Effector memory CD4-positive, alpha-beta T cell (primary cell): Measurements from ENCODE around the gene GNAT2.

Experiments
- DNase-seq, 3 donors: peaks; one replicate each; pipeline ENCODE4 v3.0.0-alpha.2; 2020
- H3K27ac ChIP-seq: 2 replicates; pipeline ENCODE4 v1.7.0; 2013; ENCODE audit warnings: mild to moderate bottlenecking, low read length, moderate library complexity; ENCODE audit not compliant: insufficient read depth, poor library complexity, severe bottlenecking
- H3K27me3 ChIP-seq: replicated peaks from 2 replicates; pipeline ENCODE4 v1.7.0; 2013; ENCODE audit warnings: mild to moderate bottlenecking, low read length; ENCODE audit not compliant: insufficient read depth, control insufficient read depth, poor library complexity, severe bottlenecking
- H3K36me3 ChIP-seq: 2 replicates; pipeline ENCODE4 v1.7.0; 2013; ENCODE audit warnings: mild to moderate bottlenecking, low read length, moderate library complexity; ENCODE audit not compliant: control insufficient read depth, insufficient read depth
- H3K4me1 ChIP-seq: 2 replicates; pipeline ENCODE4 v1.7.0; 2013; ENCODE audit warnings: low read length, mild to moderate bottlenecking; ENCODE audit not compliant: control insufficient read depth, insufficient read depth, poor library complexity, severe bottlenecking
- H3K4me3 ChIP-seq: 2 replicates; pipeline ENCODE4 v1.7.0; 2013; ENCODE audit warnings: low read length, low read depth, mild to moderate bottlenecking; ENCODE audit not compliant: insufficient read depth, poor library complexity, severe bottlenecking
- H3K9me3 ChIP-seq: 2 replicates; pipeline ENCODE4 v1.7.0; 2013; ENCODE audit warnings: mild to moderate bottlenecking, low read length, moderate library complexity; ENCODE audit not compliant: control insufficient read depth

The GNAT2 gene

DNA sequence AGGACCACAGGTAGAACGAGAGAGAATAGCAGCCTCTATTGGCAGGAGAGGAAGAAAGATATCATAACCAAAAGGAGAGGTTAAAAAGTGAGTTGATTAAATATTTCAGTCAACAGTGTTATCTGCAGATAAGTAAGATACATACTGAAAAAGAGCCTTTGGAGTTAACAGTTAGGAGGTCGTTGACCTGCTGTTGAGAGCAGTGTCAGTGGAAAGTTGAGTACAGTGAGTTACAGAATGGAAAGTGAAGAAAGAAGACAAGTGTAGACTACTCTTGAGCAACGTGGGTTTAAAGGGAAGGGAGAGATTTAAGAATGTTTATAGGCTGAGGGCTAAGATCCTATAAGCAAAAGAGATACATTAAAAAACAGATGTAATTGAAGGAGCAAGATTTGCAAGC lies 30.2 kb downstream of the GNAT2 start:
- no peak for DNase-seq
- Histone ChIP-seq H3K36me3 (peaks cover 50% of the 10 kb centered on the region), H3K27ac (no peak overlapping the region), H3K9me3 (no peaks in the 10 kb centered on the region), H3K4me3 (no peak overlapping the region), H3K27me3 (no peaks in the 10 kb centered on the region), H3K4me1 (no peaks in the 10 kb centered on the region)

DNA sequence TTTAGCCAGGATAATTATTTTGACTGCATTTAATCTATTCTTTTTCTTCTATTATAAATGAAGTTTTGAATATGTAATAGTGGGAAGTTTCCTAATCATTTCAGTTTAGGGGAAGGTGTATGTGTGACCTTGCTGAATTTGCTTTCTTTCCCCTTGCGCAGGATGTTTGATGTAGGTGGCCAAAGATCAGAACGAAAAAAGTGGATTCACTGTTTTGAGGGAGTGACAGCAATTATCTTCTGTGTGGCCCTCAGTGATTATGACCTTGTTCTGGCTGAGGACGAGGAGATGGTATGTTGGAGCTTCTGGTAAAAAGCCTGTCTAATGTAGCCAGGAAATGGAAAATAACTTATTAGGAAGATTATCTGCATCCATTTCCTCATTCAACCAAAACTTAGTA lies 33.4 kb downstream of the GNAT2 start:
- H3K4me1 ChIP-seq, result no peaks in the 10 kb centered on the region
- H3K27me3 ChIP-seq, result no peaks in the 10 kb centered on the region
- no peak for DNase-seq
- H3K9me3 ChIP-seq, result no peaks in the 10 kb centered on the region
- H3K27ac ChIP-seq, result no peak overlapping the region
- H3K4me3 ChIP-seq, result no peak overlapping the region
- H3K36me3 ChIP-seq, result peaks cover 57% of the 10 kb centered on the region

DNA sequence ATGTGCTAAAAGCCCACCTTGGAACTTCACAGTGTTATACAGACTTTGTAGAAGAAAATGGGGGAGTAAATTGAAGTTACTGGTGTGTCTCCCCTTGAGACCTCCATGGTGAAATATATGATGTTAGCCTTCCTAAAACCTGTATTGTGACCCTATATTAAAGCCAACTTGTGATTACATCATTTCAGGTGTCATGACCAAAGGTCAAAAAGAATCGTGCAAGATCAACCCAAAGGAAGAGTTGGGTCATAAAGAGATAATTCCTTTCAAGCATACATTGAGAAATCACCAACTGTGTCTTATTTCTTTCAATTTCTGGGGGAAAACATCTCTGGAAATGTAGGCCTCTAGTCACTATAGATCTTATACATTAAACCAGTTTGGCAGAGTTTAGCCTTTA lies 34.6 kb downstream of the GNAT2 start:
- DNase-seq, result no peak
- Histone ChIP-seq H3K4me1 (no peaks in the 10 kb centered on the region), H3K36me3 (peaks cover 63% of the 10 kb centered on the region), H3K9me3 (no peaks in the 10 kb centered on the region), H3K27me3 (no peaks in the 10 kb centered on the region), H3K27ac (no peak overlapping the region), H3K4me3 (no peak overlapping the region)

DNA sequence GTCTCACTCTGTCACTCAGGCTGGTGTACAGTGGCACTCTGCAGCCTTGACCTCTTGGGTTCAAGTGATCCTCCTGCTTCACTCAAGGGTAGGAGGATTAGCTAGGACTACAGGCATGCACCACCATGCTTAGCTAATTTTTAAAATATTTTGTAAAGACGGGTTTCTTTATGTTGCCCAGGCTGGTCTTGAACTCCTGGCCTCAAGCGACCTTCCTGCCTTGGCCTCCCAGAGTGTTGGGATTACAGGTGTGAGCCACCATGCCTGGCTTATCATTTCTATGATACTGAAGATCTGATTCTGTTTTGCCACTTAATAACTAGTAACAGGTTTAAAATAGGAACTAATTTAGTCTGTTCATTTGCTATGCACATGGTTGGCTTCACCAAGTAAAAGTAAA lies 37.4 kb downstream of the GNAT2 start:
- DNase-seq, result no peak
- Histone ChIP-seq H3K4me1 (no peaks in the 10 kb centered on the region), H3K36me3 (peaks cover 72% of the 10 kb centered on the region), H3K27me3 (no peaks in the 10 kb centered on the region), H3K27ac (no peak overlapping the region), H3K4me3 (no peak overlapping the region), H3K9me3 (no peaks in the 10 kb centered on the region)

DNA sequence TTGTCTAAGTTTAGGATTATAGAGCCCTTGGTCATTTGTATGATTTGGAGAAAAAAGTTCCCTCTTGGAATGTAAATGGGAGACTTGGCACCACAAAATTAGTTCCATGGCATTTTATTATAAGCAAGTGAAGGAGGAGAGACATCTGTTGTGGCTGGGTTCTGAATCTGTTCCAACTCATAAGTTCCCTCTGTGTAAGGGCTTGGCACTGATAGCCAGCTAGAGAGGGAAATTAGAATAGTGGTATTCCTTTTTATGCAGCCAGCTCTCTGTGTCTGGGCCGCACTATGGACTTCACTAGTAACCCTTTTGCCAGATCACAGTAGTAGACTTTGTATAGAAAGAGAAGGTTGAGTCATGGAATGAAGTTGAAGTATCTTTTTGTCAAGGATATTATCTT lies 39.9 kb downstream of the GNAT2 start:
- H3K4me1 ChIP-seq, result no peaks in the 10 kb centered on the region
- no peaks in the 10 kb centered on the region for H3K27me3 ChIP-seq
- peaks cover 54% of the 10 kb centered on the region for H3K36me3 ChIP-seq
- no peak overlapping the region for H3K27ac ChIP-seq
- DNase-seq, result no peak
- H3K9me3 ChIP-seq, result no peaks in the 10 kb centered on the region
- no peak overlapping the region for H3K4me3 ChIP-seq

DNA sequence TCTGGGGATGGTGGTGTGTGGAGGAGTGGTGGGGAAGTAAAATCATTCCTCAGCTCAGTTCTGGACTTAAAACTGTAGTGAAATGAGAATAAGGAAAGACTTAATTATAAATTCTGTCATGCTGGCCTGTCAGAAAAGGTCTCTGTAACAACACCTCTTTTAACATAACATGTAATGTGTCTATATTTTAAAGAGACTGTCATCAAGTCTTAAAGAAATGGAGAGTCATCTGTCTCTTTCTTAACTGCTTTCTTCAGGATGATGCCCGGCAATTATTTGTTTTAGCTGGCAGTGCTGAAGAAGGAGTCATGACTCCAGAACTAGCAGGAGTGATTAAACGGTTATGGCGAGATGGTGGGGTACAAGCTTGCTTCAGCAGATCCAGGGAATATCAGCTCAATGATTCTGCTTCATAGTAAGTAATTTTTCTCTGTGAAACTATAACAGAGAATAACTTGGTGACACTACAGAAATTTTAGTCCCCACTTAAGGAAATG lies 40.4 kb downstream of the GNAT2 start:
- Histone ChIP-seq H3K27me3 (no peaks in the 10 kb centered on the region), H3K4me1 (no peaks in the 10 kb centered on the region), H3K9me3 (no peaks in the 10 kb centered on the region), H3K36me3 (peaks cover 49% of the 10 kb centered on the region), H3K27ac (no peak overlapping the region), H3K4me3 (no peak overlapping the region)
- no peak for DNase-seq

DNA sequence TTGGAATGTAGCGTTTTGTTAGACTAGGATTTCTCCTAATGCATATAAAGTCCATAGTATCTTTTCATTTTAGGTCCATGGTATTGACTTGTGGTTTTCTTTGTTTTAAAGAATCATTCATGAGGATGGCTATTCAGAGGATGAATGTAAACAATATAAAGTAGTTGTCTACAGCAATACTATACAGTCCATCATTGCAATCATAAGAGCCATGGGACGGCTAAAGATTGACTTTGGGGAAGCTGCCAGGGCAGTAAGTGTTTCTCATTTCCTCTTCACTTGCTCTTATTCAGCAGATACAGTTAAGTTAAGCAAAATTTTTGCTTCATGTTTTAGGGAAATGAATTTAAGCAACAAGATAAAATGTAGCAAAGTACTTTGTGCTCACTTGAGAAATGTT lies 45.6 kb downstream of the GNAT2 start:
- peaks cover 12% of the 10 kb centered on the region for H3K36me3 ChIP-seq
- no peak overlapping the region for H3K27ac ChIP-seq
- no peaks in the 10 kb centered on the region for H3K9me3 ChIP-seq
- H3K27me3 ChIP-seq, result no peaks in the 10 kb centered on the region
- no peak for DNase-seq
- no peaks in the 10 kb centered on the region for H3K4me1 ChIP-seq
- H3K4me3 ChIP-seq, result no peak overlapping the region

DNA sequence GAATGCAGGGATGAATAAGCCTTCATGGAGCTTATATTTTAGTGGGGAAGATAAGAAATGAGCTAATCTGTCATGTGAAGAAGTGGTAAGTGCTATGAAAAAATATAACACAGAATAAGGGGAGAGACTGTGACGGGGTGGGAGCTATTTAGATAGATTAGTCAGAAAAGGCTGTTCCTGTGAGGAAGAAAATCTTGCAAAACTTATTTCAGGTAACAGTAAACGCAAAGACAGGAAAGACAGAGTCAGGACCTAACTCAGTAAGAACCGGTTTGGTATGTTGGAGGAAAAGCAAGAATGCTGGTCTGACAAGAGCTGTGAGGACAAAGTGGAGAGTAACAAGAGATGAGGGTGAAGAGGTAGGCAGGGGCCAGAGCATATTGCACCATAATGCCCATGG lies 49.0 kb downstream of the GNAT2 start:
- no peak for DNase-seq
- peaks cover 2% of the 10 kb centered on the region for H3K4me1 ChIP-seq
- H3K27me3 ChIP-seq, result no peaks in the 10 kb centered on the region
- no peak overlapping the region for H3K27ac ChIP-seq
- no peak overlapping the region for H3K4me3 ChIP-seq
- no peaks in the 10 kb centered on the region for H3K9me3 ChIP-seq
- H3K36me3 ChIP-seq, result no peaks in the 10 kb centered on the region

DNA sequence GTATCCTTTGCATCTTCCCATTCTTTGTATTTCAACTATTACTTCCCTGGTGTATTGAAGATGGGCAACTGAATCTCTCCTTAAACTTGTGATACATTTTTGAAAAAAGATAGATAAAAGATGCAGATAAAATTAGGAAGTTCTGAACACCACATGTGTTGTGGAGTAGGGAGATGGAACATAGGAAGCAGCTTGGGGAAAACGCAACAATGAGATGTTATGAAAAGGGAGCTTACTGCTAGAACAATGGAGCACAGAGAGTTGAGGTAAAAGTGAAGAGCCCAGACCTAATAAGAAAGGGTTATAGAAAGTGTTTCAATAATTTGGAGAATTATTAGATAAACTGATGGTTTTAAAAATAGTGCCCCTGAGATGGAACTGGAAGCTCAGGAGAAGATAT lies 50.1 kb downstream of the GNAT2 start:
- Histone ChIP-seq H3K4me1 (peaks cover 2% of the 10 kb centered on the region), H3K9me3 (no peaks in the 10 kb centered on the region), H3K27me3 (no peaks in the 10 kb centered on the region), H3K36me3 (no peaks in the 10 kb centered on the region), H3K27ac (no peak overlapping the region), H3K4me3 (no peak overlapping the region)
- DNase-seq, result no peak

DNA sequence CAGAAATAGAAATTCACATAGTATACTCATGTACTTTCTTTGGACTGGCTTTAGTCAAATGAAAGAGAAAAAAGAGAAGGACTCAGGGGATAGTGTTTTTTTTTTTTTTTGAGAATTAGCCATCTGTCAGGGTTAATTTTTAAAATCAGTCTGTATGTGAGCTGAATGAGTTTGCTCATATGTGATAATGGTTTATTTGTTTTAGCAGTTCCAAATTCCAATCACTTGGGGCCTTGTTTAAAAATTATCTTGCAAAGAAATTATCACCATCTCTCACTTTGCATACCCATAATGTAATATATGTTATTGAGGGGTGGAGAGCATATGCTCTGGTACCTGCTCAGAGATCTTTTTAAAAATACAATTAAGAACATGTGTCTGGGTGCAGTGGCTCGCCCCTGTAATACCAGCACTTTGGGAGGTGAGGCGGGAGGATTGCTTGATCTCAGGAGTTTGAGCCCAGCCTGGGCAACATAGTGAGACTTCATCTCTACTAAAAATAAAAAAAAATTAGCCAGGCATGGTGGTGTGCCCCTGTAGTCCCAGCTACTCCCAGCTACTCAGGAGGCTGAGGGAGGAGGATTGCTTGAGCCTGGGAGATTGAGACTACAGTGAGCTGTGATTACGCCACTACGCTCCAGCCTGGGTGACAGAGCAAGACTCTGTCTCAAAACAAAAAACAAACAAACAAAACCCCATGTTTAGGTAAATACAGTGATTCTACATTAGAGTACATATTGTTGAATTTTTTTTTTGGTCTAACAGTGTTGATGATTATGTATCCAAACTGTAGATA lies 51.3 kb downstream of the GNAT2 start:
- no peak overlapping the region for H3K4me3 ChIP-seq
- peaks cover 13% of the 10 kb centered on the region for H3K4me1 ChIP-seq
- H3K27me3 ChIP-seq, result no peaks in the 10 kb centered on the region
- H3K36me3 ChIP-seq, result no peaks in the 10 kb centered on the region
- no peak overlapping the region for H3K27ac ChIP-seq
- no peak for DNase-seq
- H3K9me3 ChIP-seq, result no peaks in the 10 kb centered on the region
